ENCODE results near the gene CCDC117. TPM values are rescaled to one million over a fixed set of nuclear protein-coding genes. Genes with fewer than 3 reads are reported as not detected.
"Not testable (repeated sequence)": the region's sequence is repeated elsewhere in the genome, so short reads cannot be mapped to it uniquely, and the experiment has no call there.

Gene CCDC117
- total and polyA plus RNA-seq, 7 experiments from 2014 or later, result 8.7 to 33.5 (median 19.7) TPM

DNA sequence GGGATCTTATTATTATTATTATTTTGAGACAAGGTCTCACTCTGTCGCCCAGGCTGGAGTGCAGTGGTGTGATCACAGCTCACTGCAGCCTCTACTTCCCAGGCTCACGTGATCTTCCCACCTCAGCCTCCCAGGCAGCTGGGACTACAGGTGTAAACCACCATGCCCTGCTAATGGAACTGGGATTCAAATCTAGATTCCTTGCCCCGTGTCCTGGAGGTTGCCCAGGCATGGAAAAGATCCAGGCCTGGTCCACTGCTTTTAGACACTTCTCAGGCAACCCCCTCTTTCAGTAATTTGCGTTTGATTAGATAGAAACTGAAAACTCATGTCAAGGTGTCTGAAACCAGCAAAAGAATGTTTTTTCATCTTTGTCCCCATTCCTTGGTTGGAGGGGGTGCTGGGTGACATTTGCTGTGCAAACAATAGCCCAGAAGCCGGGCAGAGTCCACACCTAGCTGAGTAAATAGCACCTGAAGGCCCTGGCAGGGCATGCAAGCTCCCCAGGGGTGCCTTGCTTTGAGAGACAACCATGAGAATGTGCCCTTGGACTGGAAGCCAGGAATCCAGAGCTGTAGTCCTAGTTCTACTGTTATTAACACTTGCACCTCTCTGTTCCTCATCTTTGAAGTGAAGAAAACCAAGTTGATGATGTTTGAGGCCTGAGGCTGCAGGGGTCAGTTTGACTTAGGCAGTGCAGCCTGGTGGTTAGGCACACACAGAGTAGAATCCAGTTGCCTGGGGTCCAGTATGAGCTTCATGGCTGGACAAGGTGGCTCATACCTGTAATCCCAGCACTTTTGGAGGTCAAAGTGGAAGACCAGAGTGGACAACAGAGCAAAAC, 47.0 kb downstream of the CCDC117 start:
- peak overlapping the region in 7 of 9 donors; percentile 17 to 82 (median 75) for H3K27ac Mint-ChIP-seq
- Histone ChIP-seq H3K4me1 (ENCODE audit: control insufficient read depth in 2 of 2, insufficient read depth in 2 of 2, low read length in 2 of 2) (peaks cover 16 to 60% of the 10 kb centered on the region in 2 donors), H3K9me3 (ENCODE audit: control insufficient read depth in 2 of 3, low read length in 3 of 3) (no peaks in the 10 kb centered on the region), H3K36me3 (ENCODE audit: control insufficient read depth in 2 of 3, insufficient read depth in 3 of 3, low read length in 3 of 3) (no peaks in the 10 kb centered on the region), H3K27ac (ENCODE audit: low read depth, low read length) (no peak overlapping the region), H3K27me3 (ENCODE audit: control insufficient read depth in 2 of 2, insufficient read depth in 2 of 2, low read length in 2 of 2) (no peaks in the 10 kb centered on the region), H3K4me3 (ENCODE audit: low read length) (no peak overlapping the region)
- H3K27me3 Mint-ChIP-seq, result no peaks in the 10 kb centered on the region
- H3K4me1 Mint-ChIP-seq, result peaks cover 52 to 90% (median 79%) of the 10 kb centered on the region in 7 donors
- H3K4me3 Mint-ChIP-seq, result peak overlapping the region in 6 of 10 donors; percentile 20 to 72 (median 48)
- ATAC-seq, result no peak
- DNase-seq, result no peak
- peaks cover 4 to 49% (median 14%) of the 10 kb centered on the region in 5 donors for H3K36me3 Mint-ChIP-seq
- POLR2A ChIA-PET, result interaction anchor here (0.5 to 7.0 kb wide), 5 partner anchors 8 to 23 kb away, joined by 3 to 105 read pairs (median 3); partner anchors contain the start of gene XBP1
- no peaks in the 10 kb centered on the region for H3K9me3 Mint-ChIP-seq
- intact Hi-C loops (cut with micrococcal nuclease), result no loop called here
- CTCF ChIA-PET, result interaction anchor here (0.9 to 1.9 kb wide), 7 partner anchors 9 to 34 kb away, joined by 3 to 9 read pairs (median 4); no protein-coding TSS in a partner anchor

DNA sequence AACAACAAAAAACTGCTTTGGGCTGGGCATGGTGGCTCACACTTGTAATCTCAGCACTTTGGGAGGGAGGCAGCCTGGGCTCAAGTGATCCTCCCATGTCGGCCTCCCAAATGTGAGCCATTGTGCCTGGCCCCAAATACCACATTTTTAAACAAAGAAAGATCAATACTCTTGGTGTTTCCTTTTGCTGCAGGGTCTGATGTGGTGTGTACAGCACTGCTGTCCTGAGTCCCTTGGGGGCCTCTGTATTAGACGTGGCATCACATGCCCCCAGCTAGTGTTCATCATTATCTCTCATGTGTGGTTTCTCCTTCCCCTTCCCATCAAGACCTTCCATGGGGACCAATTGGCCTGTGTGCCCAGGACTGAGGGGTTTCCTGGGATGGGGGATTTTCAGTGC, 48.4 kb downstream of the CCDC117 start:
- peak overlapping the region in 6 of 9 donors; percentile 59 to 98 (median 96) for H3K27ac Mint-ChIP-seq
- H3K27me3 ChIP-seq (ENCODE audit: control insufficient read depth in 2 of 2, insufficient read depth in 2 of 2, low read length in 2 of 2), result no peaks in the 10 kb centered on the region
- peak overlapping the region in 1 of 10 donors; percentile 23 for H3K4me3 Mint-ChIP-seq
- H3K4me1 Mint-ChIP-seq, result peaks cover 48 to 84% (median 69%) of the 10 kb centered on the region in 7 donors
- H3K27me3 Mint-ChIP-seq, result no peaks in the 10 kb centered on the region
- peaks cover 0 to 43% (median 3%) of the 10 kb centered on the region in 5 donors for H3K36me3 Mint-ChIP-seq
- intact Hi-C loops (cut with micrococcal nuclease), result no loop called here
- H3K36me3 ChIP-seq (ENCODE audit: control insufficient read depth in 2 of 3, insufficient read depth in 3 of 3, low read length in 3 of 3), result no peaks in the 10 kb centered on the region
- ChIA-PET POLR2A (interaction anchor here (0.5 to 7.0 kb wide), 3 partner anchors 9 to 32 kb away, joined by 4 to 105 read pairs (median 42); partner anchors contain the start of gene XBP1), CTCF (interaction anchor here (0.7 to 1.3 kb wide), 2 partner anchors 8 to 25 kb away, joined by 4 to 5 read pairs; no protein-coding TSS in a partner anchor)
- no peak overlapping the region for H3K4me3 ChIP-seq (ENCODE audit: low read length)
- H3K4me1 ChIP-seq (ENCODE audit: control insufficient read depth in 2 of 2, insufficient read depth in 2 of 2, low read length in 2 of 2), result peaks cover 16 to 47% of the 10 kb centered on the region in 2 donors
- H3K9me3 Mint-ChIP-seq, result no peaks in the 10 kb centered on the region
- H3K27ac ChIP-seq (ENCODE audit: low read depth, low read length), result no peak overlapping the region
- ATAC-seq (no peak), DNase-seq (no peak)
- no peaks in the 10 kb centered on the region for H3K9me3 ChIP-seq (ENCODE audit: control insufficient read depth in 2 of 3, low read length in 3 of 3)

DNA sequence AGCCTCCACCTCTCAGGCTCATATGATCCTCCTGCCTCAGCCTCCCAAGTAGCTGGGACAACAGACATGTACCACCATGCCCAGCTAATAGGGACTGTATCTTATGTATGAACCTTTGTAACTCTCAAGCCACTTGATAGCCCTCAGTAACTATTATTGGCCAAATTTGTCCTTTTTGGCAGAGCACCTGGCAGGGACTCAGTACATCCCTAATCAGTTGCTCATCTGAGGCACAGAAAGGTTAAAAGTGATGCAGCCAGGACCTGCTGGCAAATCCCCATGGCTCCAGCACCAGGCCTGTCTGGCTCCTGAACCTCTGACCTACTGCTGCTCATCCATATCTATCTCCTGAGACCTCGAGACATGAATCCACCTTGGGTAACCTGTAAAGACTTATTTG, 49.0 kb downstream of the CCDC117 start:
- Histone ChIP-seq H3K36me3 (ENCODE audit: control insufficient read depth in 2 of 3, insufficient read depth in 3 of 3, low read length in 3 of 3) (no peaks in the 10 kb centered on the region), H3K27me3 (ENCODE audit: control insufficient read depth in 2 of 2, insufficient read depth in 2 of 2, low read length in 2 of 2) (no peaks in the 10 kb centered on the region), H3K9me3 (ENCODE audit: control insufficient read depth in 2 of 3, low read length in 3 of 3) (no peaks in the 10 kb centered on the region), H3K27ac (ENCODE audit: low read depth, low read length) (no peak overlapping the region), H3K4me1 (ENCODE audit: control insufficient read depth in 2 of 2, insufficient read depth in 2 of 2, low read length in 2 of 2) (peaks cover 16 to 47% of the 10 kb centered on the region in 2 donors), H3K4me3 (ENCODE audit: low read length) (no peak overlapping the region)
- H3K9me3 Mint-ChIP-seq, result no peaks in the 10 kb centered on the region
- peaks cover 0 to 46% (median 3%) of the 10 kb centered on the region in 5 donors for H3K36me3 Mint-ChIP-seq
- H3K27ac Mint-ChIP-seq, result peak overlapping the region in 8 of 9 donors; percentile 59 to 98 (median 96)
- no peak for DNase-seq
- ChIA-PET CTCF (interaction anchor here (1.3 kb wide), 1 partner anchor 8 kb away, joined by 4 read pairs; no protein-coding TSS in a partner anchor), POLR2A (interaction anchor here (0.5 to 7.0 kb wide), 3 partner anchors 10 to 33 kb away, joined by 4 to 105 read pairs (median 42); partner anchors contain the start of gene XBP1)
- no peaks in the 10 kb centered on the region for H3K27me3 Mint-ChIP-seq
- H3K4me1 Mint-ChIP-seq, result peaks cover 48 to 81% (median 70%) of the 10 kb centered on the region in 7 donors
- ATAC-seq, result no peak
- intact Hi-C loops (cut with micrococcal nuclease), result no loop called here
- H3K4me3 Mint-ChIP-seq, result peak overlapping the region in 5 of 10 donors; percentile 20 to 82 (median 46)

DNA sequence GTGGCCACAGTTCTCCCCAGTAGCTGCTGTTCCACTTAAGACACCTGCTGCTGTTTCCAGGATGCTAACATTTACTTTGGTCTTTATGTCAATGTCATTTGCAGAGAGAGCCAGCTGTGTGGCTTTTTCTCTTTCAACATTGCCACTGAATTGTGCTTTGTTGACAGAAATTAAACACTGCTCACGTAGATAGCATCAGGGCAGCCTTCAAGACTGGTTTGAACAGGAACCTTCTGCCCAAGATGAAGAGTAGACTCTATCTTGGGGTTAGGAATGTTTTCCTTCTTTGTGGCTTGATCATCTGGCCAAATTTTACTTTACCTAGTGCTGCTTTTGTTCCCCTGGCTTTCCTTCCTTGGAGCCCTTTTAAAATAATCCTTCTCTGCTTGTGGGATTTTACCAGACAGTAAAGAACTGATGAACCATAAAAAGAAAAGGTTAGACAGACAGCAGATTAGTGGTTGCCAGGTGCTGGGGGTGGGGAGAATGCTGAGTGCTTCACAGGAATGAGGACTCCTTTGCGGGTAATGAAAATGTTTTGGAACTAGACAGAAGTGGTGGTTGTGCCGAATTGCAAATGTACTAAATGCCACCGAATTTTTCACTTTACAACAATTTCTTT, 50.5 kb downstream of the CCDC117 start:
- H3K4me3 Mint-ChIP-seq, result peak overlapping the region; percentile 38 to 82 (median 71)
- intact Hi-C loops (cut with micrococcal nuclease), result loop anchor here (1.0 kb wide), 3 partner anchors 12 to 24 kb away; no protein-coding TSS in a partner anchor
- Histone ChIP-seq H3K36me3 (ENCODE audit: control insufficient read depth in 2 of 3, insufficient read depth in 3 of 3, low read length in 3 of 3) (no peaks in the 10 kb centered on the region), H3K4me1 (ENCODE audit: control insufficient read depth in 2 of 2, insufficient read depth in 2 of 2, low read length in 2 of 2) (peaks cover 14 to 46% of the 10 kb centered on the region in 2 donors), H3K27ac (ENCODE audit: low read depth, low read length) (peak overlapping the region; percentile 62), H3K4me3 (ENCODE audit: low read length) (no peak overlapping the region), H3K27me3 (ENCODE audit: control insufficient read depth in 2 of 2, insufficient read depth in 2 of 2, low read length in 2 of 2) (no peaks in the 10 kb centered on the region), H3K9me3 (ENCODE audit: control insufficient read depth in 2 of 3, low read length in 3 of 3) (no peaks in the 10 kb centered on the region)
- peak overlapping the region; percentile 85 to 98 (median 95) for H3K27ac Mint-ChIP-seq
- peak in 7 of 9 donors; percentile 62 to 91 (median 84) for DNase-seq
- H3K9me3 Mint-ChIP-seq, result no peaks in the 10 kb centered on the region
- peaks cover 0 to 51% (median 7%) of the 10 kb centered on the region in 5 donors for H3K36me3 Mint-ChIP-seq
- H3K27me3 Mint-ChIP-seq, result no peaks in the 10 kb centered on the region
- ATAC-seq, result peak; percentile 95
- H3K4me1 Mint-ChIP-seq, result peaks cover 44 to 75% (median 61%) of the 10 kb centered on the region in 7 donors
- CTCF ChIA-PET, result interaction anchor here (0.7 to 1.4 kb wide), 3 partner anchors 10 to 48 kb away, joined by 3 to 6 read pairs (median 4); no protein-coding TSS in a partner anchor
- POLR2A ChIA-PET, result interaction anchor here (2.1 to 7.0 kb wide), 3 partner anchors 11 to 26 kb away, joined by 9 to 105 read pairs (median 42); partner anchors contain the start of gene XBP1

DNA sequence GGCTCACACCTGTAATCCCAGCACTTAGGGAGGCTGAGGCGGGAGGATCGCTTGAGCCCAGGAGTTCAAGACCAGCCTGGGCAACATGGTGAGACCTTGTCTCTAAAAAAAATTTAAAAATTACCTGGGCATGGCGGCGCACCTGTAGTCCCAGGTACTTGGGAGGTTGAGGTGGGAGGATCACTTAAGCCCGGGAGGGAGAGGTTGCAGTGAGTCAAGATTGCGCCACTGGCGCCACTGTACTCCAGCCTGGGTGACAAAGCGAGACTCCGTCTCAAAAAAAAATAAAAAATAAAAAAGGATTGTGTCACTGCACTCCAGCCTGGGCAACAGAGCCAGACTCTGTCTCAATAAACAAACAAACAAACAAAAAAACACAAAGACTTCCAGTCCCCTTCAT, 52.0 kb downstream of the CCDC117 start:
- H3K9me3 ChIP-seq (ENCODE audit: control insufficient read depth in 2 of 3, low read length in 3 of 3); H3K27me3 Mint-ChIP-seq; H3K9me3 Mint-ChIP-seq; H3K27me3 ChIP-seq (ENCODE audit: control insufficient read depth in 2 of 2, insufficient read depth in 2 of 2, low read length in 2 of 2); DNase-seq; ATAC-seq; H3K4me3 ChIP-seq (ENCODE audit: low read length); H3K36me3 ChIP-seq (ENCODE audit: control insufficient read depth in 2 of 3, insufficient read depth in 3 of 3, low read length in 3 of 3); intact Hi-C loops (cut with micrococcal nuclease): not testable (repeated sequence)
- Histone ChIP-seq H3K4me1 (ENCODE audit: control insufficient read depth in 2 of 2, insufficient read depth in 2 of 2, low read length in 2 of 2) (peaks cover 13 to 39% of the 10 kb centered on the region in 2 donors), H3K27ac (ENCODE audit: low read depth, low read length) (peak overlapping the region; percentile 62)
- POLR2A ChIA-PET, result interaction anchor here (1.1 to 7.0 kb wide), 3 partner anchors 8 to 22 kb away, joined by 3 to 105 read pairs (median 42); partner anchors contain the start of gene XBP1
- peak overlapping the region in 1 of 10 donors; percentile 39 for H3K4me3 Mint-ChIP-seq
- CTCF ChIA-PET, result interaction anchor here (1.0 to 1.1 kb wide), 2 partner anchors 12 to 34 kb away, joined by 3 to 6 read pairs; no protein-coding TSS in a partner anchor
- H3K27ac Mint-ChIP-seq, result peak overlapping the region in 8 of 9 donors; percentile 52 to 98 (median 74)
- peaks cover 37 to 68% (median 53%) of the 10 kb centered on the region in 7 donors for H3K4me1 Mint-ChIP-seq
- H3K36me3 Mint-ChIP-seq, result peaks cover 0 to 47% (median 7%) of the 10 kb centered on the region in 5 donors

DNA sequence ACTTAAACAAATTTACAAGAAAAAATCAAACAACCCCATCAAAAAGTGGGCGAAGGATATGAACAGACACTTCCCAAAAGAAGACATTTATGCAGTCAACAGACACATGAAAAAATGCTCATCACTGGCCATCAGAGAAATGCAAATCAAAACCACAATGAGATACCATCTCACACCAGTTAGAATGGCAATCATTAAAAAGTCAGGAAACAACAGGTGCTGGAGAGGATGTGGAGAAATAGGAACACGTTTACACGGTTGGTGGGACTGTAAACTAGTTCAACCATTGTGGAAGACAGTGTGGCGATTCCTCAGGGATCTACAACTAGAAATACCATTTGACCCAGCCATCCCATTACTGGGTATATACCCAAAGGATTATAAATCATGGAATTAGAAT, 53.9 kb downstream of the CCDC117 start:
- peaks cover 30 to 63% (median 45%) of the 10 kb centered on the region in 7 donors for H3K4me1 Mint-ChIP-seq
- H3K4me1 ChIP-seq (ENCODE audit: control insufficient read depth in 2 of 2, insufficient read depth in 2 of 2, low read length in 2 of 2), result peaks cover 13 to 32% of the 10 kb centered on the region in 2 donors
- H3K36me3 Mint-ChIP-seq, result peaks cover 0 to 43% (median 7%) of the 10 kb centered on the region in 5 donors

More for the DNA sequence above, 53.9 kb downstream of the CCDC117 start:
- H3K9me3 ChIP-seq (ENCODE audit: control insufficient read depth in 2 of 3, low read length in 3 of 3); H3K36me3 ChIP-seq (ENCODE audit: control insufficient read depth in 2 of 3, insufficient read depth in 3 of 3, low read length in 3 of 3); H3K27ac ChIP-seq (ENCODE audit: low read depth, low read length); H3K9me3 Mint-ChIP-seq; H3K4me3 Mint-ChIP-seq; DNase-seq; H3K4me3 ChIP-seq (ENCODE audit: low read length); H3K27me3 ChIP-seq (ENCODE audit: control insufficient read depth in 2 of 2, insufficient read depth in 2 of 2, low read length in 2 of 2); ATAC-seq; H3K27me3 Mint-ChIP-seq: not testable (repeated sequence)
- peak overlapping the region in 2 of 9 donors; percentile 11 to 73 for H3K27ac Mint-ChIP-seq
- intact Hi-C loops (cut with micrococcal nuclease), result loop anchor here in 1 of 2 donors (5.0 kb wide), 1 partner anchor 804 kb away; no protein-coding TSS in a partner anchor
- ChIA-PET CTCF (interaction anchor here (5.1 kb wide), 1 partner anchor 226 kb away, joined by 34 read pairs; no protein-coding TSS in a partner anchor), POLR2A (interaction anchor here (1.4 kb wide), 1 partner anchor 15 kb away, joined by 5 read pairs; no protein-coding TSS in a partner anchor)
